Spleen (tissue), 7 donors: ENCODE measurements around the gene ARHGEF1.

Source experiments
- CTCF ChIP-seq, 11 experiments: fragments of 200-600 bp in 7 of 11; fragments of 450-650 bp in 4 of 11; sonication (generic) in 4 of 11; IDR thresholded peaks in 8 of 11; conservative IDR thresholded peaks in 3 of 11; 1 replicate in 7 of 11; 2 replicates in 4 of 11; pipeline versions ENCODE4 v1.4.0 to v1.8.0; 2016 to 2021; ENCODE audit warnings: antibody characterized with exemption in 11 of 11, inconsistent platforms in 4 of 11, mild to moderate bottlenecking in 1 of 11
- POLR2A ChIP-seq, 3 donors: fragments of 450-650 bp; IDR thresholded peaks; one replicate each; pipeline ENCODE4 v1.5.1; 2017; ENCODE audit warnings: antibody characterized with exemption in 3 of 3, mild to moderate bottlenecking in 1 of 3
- POLR2AphosphoS5 ChIP-seq, 3 donors: sonication (generic); formaldehyde crosslinking; IDR thresholded peaks; one replicate each; pipeline ENCODE4 v1.5.1; 2017; ENCODE audit warnings: antibody characterized with exemption in 3 of 3
- donor health status: DM: no; HTN: no; CAD: no; lungs with moderate emphysema.
- donor health status: DM: no; HTN: no; CAD: no.
- donor health status: DM: no; HTN: no; CAD: no.

- TF ChIP-seq CTCF (IDR thresholded peaks at IDR 0.05 in 8 of 11, conservative IDR thresholded peaks at IDR 0.05 in 3 of 11) (no peak), POLR2A (IDR thresholded peaks at IDR 0.05) (no peak), POLR2AphosphoS5 (IDR thresholded peaks at IDR 0.05) (no peak)
These were observed 4.8 kb upstream of the ARHGEF1 start for GRCh38 chr19:41877916-41878905.
